ENCODE measurements around the gene ZNF892.

- no peak for TF ChIP-seq EZH2phosphoT487 (IDR thresholded peaks at IDR 0.05; ENCODE audit: insufficient read depth, low read depth)
- TF ChIP-seq EZH2 (IDR thresholded peaks at IDR 0.05; ENCODE audit: insufficient read depth, poor library complexity, severe bottlenecking) = no peak
These were observed 24.4 kb downstream of the ZNF892 start for GRCh38 chr2:95231723-95232122.

All from GM23248 (cell line).